GM12873 (cell line): ENCODE measurements around the gene LSMEM2.

Source experiments
- CTCF ChIP-seq: IDR thresholded peaks from 2 replicates; pipeline ENCODE4 v1.5.1; 2012; ENCODE audit warnings: low read depth, mild to moderate bottlenecking, moderate library complexity, low read length, control low read depth; ENCODE audit not compliant: insufficient read depth; ENCODE audit errors: missing control alignments

LSMEM2 gene

GRCh38 chr3:50256978-50257890 is 21.7 kb upstream of the LSMEM2 start:
- peak; percentile 76 for TF ChIP-seq CTCF

GRCh38 chr3:50258029-50258680 is 20.7 kb upstream of the LSMEM2 start:
- no peak for TF ChIP-seq CTCF

GRCh38 chr3:50258979-50259378 is 19.9 kb upstream of the LSMEM2 start:
- no peak for TF ChIP-seq CTCF

GRCh38 chr3:50259432-50260026 is 19.4 kb upstream of the LSMEM2 start:
- TF ChIP-seq CTCF, result no peak

- peak; percentile 95 for TF ChIP-seq CTCF
These were observed 18.6 kb upstream of the LSMEM2 start for GRCh38 chr3:50260027-50260941.

GRCh38 chr3:50260942-50261441 is 17.9 kb upstream of the LSMEM2 start:
- no peak for TF ChIP-seq CTCF

GRCh38 chr3:50261505-50261904 is 17.4 kb upstream of the LSMEM2 start:
- no peak for TF ChIP-seq CTCF
